Measurements from ENCODE around the gene PTPRN2. TPM values are rescaled to one million over a fixed set of nuclear protein-coding genes. Genes with fewer than 3 reads are reported as not detected.

PTPRN2 gene
- total and polyA plus RNA-seq, 2 of the 13 experiments (the other 11 are each of a cell fraction or from before 2014, with no cell fraction given), result 2.5 to 24.2 TPM

DNA sequence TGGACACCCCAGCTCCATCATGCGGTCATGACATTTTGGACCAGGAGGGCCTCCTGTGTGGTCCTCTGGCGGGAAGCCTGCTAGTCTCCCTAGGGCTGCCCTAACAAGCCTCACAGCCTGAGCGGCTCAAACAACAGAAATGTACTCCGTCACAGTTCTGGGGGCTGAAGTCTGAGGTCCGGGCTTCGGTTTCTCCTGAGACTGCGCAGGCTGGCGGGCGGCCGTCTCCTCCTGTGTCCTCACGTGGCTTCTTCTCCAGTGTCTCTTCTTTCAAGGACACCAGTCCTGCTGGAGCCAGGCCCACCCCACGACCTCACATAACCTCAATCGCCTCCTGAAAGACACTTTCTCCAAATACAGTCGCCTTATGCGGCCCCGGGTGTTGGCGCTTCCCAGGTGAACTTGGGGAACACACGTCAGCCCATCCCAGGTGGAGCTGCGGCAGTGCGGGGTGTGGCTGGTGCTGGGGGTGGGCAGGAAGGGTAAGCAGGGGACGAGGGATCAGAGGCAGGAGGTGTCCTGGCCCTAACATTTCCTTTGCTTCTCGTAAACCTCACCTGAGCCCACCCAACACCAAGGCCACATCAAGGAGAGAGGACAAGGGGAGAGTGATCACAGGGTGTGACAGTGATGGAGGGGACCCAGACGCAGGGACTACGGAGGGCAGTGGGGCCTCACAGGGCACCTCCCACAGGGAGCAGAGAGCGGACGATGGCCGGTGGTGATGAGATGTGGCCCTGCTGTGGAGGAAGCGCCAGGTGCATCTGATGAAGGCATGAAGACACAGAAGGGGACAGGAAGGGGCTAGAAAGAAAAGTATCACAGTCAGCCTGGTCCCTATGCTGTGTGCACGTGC is 580.6 kb downstream of the PTPRN2 start:
- CTCF ChIA-PET (ENCODE audit: low intra/inter-chr PET ratio, low total read pairs), result no interaction called here

DNA sequence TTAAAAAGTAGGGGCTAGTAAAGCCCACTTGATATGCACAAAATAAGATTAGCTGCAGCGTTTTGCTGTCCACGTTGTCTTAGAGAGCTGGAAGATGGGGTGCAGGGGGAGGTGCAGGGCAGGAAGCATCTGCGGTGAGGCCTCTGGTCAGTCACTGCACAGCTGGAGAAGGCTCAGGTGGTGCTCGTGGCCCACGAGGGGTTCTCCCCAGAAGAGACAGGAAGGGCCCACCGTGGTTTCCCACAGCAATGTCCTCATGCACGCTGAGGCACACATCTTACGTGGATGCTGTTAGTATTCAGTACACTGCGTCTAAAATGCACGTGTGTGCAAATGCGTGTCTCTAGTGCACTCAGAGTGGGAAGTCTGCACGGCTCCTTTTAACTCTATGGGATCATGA is 582.1 kb downstream of the PTPRN2 start:
- Histone ChIP-seq H2AFZ (ENCODE audit: low read length) (no peak overlapping the region), H4K20me1 (ENCODE audit: insufficient read depth, low read length) (0 out of 2 replicates have a peak, but pooled peaks cover 3% of the 10 kb centered on the region), H3K4me2 (ENCODE audit: low read depth, low read length) (no peak overlapping the region), H3K79me2 (ENCODE audit: insufficient read depth, low read length) (no peaks in the 10 kb centered on the region), H3K9me3 (ENCODE audit: low read length) (no peaks in the 10 kb centered on the region), H3K9ac (ENCODE audit: insufficient read depth, low read depth, low read length) (no peak overlapping the region), H3K27me3 (ENCODE audit: control insufficient read depth in 1 of 2, insufficient read depth in 2 of 2, low read length in 2 of 2) (no peaks in the 10 kb centered on the region), H3K4me3 (replicated peaks in 1 of 3; ENCODE audit: insufficient read depth in 1 of 3, low read depth in 2 of 3, low read length in 3 of 3) (no peak overlapping the region), H3K27ac (ENCODE audit: extremely low read length, insufficient read depth, low read length) (no peak overlapping the region), H3K36me3 (replicated peaks in 1 of 2; ENCODE audit: control insufficient read depth in 1 of 2, insufficient read depth in 2 of 2, low read length in 2 of 2) (no peaks in the 10 kb centered on the region), H3K4me1 (ENCODE audit: insufficient read depth, low read length) (no peaks in the 10 kb centered on the region)
- FAIRE-seq (no peak), ATAC-seq (no peak), DNase-seq (ENCODE audit: low spot score) (no peak)
- in situ Hi-C loops (cut with HindIII; ENCODE audit: extremely low pct_ligation_motif_present, low pct_unique_long_range_greater_than_20kb) (no loop called here), intact Hi-C loops (cut with micrococcal nuclease; ENCODE audit: unreplicated experiment) (no loop called here)
- POLR2A ChIA-PET, result no interaction called here
- BruUV-seq (replicated peaks), result no TSS peak
- CTCF ChIA-PET (ENCODE audit: low intra/inter-chr PET ratio, low total read pairs), result no interaction called here
- WGBS (ENCODE audit: low lambda C conversion rate), result 65% methylated on average over 11 of the region's 12 CpGs
- TF ChIP-seq ZNF569 (CRISPR knock-in tag; IDR thresholded peaks at IDR 0.05; ENCODE audit: borderline replicate concordance) (no peak), ZNF619 (CRISPR knock-in tag; IDR thresholded peaks at IDR 0.05) (no peak), SNAI1 (CRISPR knock-in tag; IDR thresholded peaks at IDR 0.05; ENCODE audit: borderline replicate concordance) (no peak)
- TF ChIP-seq, protein P1, sequence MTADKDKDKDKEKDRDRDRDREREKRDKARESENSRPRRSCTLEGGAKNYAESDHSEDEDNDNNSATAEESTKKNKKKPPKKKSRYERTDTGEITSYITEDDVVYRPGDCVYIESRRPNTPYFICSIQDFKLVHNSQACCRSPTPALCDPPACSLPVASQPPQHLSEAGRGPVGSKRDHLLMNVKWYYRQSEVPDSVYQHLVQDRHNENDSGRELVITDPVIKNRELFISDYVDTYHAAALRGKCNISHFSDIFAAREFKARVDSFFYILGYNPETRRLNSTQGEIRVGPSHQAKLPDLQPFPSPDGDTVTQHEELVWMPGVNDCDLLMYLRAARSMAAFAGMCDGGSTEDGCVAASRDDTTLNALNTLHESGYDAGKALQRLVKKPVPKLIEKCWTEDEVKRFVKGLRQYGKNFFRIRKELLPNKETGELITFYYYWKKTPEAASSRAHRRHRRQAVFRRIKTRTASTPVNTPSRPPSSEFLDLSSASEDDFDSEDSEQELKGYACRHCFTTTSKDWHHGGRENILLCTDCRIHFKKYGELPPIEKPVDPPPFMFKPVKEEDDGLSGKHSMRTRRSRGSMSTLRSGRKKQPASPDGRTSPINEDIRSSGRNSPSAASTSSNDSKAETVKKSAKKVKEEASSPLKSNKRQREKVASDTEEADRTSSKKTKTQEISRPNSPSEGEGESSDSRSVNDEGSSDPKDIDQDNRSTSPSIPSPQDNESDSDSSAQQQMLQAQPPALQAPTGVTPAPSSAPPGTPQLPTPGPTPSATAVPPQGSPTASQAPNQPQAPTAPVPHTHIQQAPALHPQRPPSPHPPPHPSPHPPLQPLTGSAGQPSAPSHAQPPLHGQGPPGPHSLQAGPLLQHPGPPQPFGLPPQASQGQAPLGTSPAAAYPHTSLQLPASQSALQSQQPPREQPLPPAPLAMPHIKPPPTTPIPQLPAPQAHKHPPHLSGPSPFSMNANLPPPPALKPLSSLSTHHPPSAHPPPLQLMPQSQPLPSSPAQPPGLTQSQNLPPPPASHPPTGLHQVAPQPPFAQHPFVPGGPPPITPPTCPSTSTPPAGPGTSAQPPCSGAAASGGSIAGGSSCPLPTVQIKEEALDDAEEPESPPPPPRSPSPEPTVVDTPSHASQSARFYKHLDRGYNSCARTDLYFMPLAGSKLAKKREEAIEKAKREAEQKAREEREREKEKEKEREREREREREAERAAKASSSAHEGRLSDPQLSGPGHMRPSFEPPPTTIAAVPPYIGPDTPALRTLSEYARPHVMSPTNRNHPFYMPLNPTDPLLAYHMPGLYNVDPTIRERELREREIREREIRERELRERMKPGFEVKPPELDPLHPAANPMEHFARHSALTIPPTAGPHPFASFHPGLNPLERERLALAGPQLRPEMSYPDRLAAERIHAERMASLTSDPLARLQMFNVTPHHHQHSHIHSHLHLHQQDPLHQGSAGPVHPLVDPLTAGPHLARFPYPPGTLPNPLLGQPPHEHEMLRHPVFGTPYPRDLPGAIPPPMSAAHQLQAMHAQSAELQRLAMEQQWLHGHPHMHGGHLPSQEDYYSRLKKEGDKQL (CRISPR knock-in tag; IDR thresholded peaks at IDR 0.05; ENCODE audit: low read depth), result no peak

More for the DNA sequence above, 580.6 kb downstream of the PTPRN2 start:
- H4K20me1 ChIP-seq (ENCODE audit: insufficient read depth, low read length), result no peaks in the 10 kb centered on the region
- TF ChIP-seq TCF7L2 (IDR thresholded peaks at IDR 0.05; ENCODE audit: low read depth, low read length) (no peak), ZNF549 (CRISPR knock-in tag; IDR thresholded peaks at IDR 0.05) (no peak), SIN3A (IDR thresholded peaks at IDR 0.05; ENCODE audit: borderline replicate concordance, low read depth, low read length) (no peak), HOXA7 (CRISPR knock-in tag; IDR thresholded peaks at IDR 0.05) (no peak), HNRNPUL1 (IDR thresholded peaks at IDR 0.05; ENCODE audit: low read depth, low read length) (no peak), PAX8 (CRISPR knock-in tag; IDR thresholded peaks at IDR 0.05; ENCODE audit: borderline replicate concordance) (no peak)
- 90% methylated on average over 27 of the region's 29 CpGs for WGBS (ENCODE audit: low lambda C conversion rate)
- BruUV-seq (replicated peaks), result no TSS peak
- H3K4me1 ChIP-seq (ENCODE audit: insufficient read depth, low read length), result no peaks in the 10 kb centered on the region
- no peak overlapping the region for H3K4me3 ChIP-seq (replicated peaks in 1 of 3; ENCODE audit: insufficient read depth in 1 of 3, low read depth in 2 of 3, low read length in 3 of 3)
- H3K9me3 ChIP-seq (ENCODE audit: low read length), result no peaks in the 10 kb centered on the region
- ATAC-seq (no peak), FAIRE-seq (no peak), DNase-seq (ENCODE audit: low spot score) (no peak)
- H3K27ac ChIP-seq (ENCODE audit: extremely low read length, insufficient read depth, low read length), result no peak overlapping the region
- no peaks in the 10 kb centered on the region for H3K27me3 ChIP-seq (ENCODE audit: control insufficient read depth in 1 of 2, insufficient read depth in 2 of 2, low read length in 2 of 2)
- no peak overlapping the region for H3K4me2 ChIP-seq (ENCODE audit: low read depth, low read length)
- POLR2A ChIA-PET, result no interaction called here
- intact Hi-C loops (cut with micrococcal nuclease; ENCODE audit: unreplicated experiment), result no loop called here
- no peak overlapping the region for H2AFZ ChIP-seq (ENCODE audit: low read length)
- no peak overlapping the region for H3K9ac ChIP-seq (ENCODE audit: insufficient read depth, low read depth, low read length)
- in situ Hi-C loops (cut with HindIII; ENCODE audit: extremely low pct_ligation_motif_present, low pct_unique_long_range_greater_than_20kb), result no loop called here
- H3K79me2 ChIP-seq (ENCODE audit: insufficient read depth, low read length), result no peaks in the 10 kb centered on the region
- H3K36me3 ChIP-seq (replicated peaks in 1 of 2; ENCODE audit: control insufficient read depth in 1 of 2, insufficient read depth in 2 of 2, low read length in 2 of 2), result no peaks in the 10 kb centered on the region
